Hypothalamus (tissue), 51 donors: ENCODE data around the gene ANKRD30A.
"Not testable (repeated sequence)": the region's sequence is repeated elsewhere in the genome, so short reads cannot be mapped to it uniquely, and the experiment has no call there.

ENCODE experiments used
- DNase-seq, 51 donors: peaks; one replicate each; lab custom pipeline; 2025; lab: John Stamatoyannopoulos, UW

ANKRD30A gene, protein sequence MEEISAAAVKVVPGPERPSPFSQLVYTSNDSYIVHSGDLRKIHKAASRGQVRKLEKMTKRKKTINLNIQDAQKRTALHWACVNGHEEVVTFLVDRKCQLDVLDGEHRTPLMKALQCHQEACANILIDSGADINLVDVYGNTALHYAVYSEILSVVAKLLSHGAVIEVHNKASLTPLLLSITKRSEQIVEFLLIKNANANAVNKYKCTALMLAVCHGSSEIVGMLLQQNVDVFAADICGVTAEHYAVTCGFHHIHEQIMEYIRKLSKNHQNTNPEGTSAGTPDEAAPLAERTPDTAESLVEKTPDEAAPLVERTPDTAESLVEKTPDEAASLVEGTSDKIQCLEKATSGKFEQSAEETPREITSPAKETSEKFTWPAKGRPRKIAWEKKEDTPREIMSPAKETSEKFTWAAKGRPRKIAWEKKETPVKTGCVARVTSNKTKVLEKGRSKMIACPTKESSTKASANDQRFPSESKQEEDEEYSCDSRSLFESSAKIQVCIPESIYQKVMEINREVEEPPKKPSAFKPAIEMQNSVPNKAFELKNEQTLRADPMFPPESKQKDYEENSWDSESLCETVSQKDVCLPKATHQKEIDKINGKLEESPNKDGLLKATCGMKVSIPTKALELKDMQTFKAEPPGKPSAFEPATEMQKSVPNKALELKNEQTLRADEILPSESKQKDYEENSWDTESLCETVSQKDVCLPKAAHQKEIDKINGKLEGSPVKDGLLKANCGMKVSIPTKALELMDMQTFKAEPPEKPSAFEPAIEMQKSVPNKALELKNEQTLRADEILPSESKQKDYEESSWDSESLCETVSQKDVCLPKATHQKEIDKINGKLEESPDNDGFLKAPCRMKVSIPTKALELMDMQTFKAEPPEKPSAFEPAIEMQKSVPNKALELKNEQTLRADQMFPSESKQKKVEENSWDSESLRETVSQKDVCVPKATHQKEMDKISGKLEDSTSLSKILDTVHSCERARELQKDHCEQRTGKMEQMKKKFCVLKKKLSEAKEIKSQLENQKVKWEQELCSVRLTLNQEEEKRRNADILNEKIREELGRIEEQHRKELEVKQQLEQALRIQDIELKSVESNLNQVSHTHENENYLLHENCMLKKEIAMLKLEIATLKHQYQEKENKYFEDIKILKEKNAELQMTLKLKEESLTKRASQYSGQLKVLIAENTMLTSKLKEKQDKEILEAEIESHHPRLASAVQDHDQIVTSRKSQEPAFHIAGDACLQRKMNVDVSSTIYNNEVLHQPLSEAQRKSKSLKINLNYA (N-terminal part only)

DNA sequence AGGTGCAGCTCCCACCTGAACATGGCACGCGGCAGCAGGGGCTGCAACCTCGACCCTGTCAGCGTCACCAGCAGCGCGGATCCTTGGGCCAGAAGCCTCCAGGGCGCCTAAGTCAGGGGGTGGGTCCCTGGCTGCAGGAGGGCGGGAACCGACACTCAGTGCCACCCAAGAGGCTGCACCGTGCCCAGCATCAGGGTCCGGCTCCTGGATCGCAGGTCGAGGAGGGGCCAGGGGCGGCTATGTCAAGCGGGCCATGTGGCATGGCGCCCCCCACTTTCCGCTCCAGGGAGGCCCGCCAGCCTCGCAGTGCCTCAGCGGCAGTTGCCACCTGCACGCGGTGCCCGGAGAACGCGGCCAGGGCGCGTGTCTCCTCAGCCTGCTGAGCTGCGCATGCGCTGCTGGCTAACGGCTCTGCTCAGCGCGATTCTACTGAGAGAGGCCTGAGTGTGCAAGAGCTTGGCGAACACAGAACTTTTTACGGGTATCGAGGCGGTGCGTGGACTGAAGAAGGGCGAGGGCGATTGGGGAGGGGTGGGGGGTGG, at the start of gene ANKRD30A:
TSS of gene ANKRD30A (plus strand) at position 408 of the 542 bp plus-strand sequence. CDS start 190 bp downstream, outside the sequence.
- DNase-seq: no peak

DNA sequence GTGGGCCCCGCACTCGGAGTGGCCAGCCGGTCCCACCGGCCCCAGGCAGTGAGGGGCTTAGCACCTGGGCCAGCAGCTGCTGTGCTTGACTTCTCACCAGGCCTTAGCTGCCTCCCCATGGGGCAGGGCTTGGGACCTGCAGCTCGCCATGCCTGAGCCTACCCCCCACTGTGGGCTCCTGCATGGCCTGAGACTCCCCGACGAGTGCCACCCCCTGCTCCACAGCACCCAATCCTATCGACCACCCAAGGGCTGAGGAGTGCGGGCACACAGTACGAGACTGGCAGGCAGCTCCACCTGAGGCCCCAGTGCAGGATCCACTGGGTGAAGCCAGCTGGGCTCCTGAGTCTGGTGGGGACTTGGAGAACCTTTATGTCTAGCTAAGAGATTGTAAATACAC, 49.3 kb upstream of the ANKRD30A start:
- not testable (repeated sequence) for DNase-seq

DNA sequence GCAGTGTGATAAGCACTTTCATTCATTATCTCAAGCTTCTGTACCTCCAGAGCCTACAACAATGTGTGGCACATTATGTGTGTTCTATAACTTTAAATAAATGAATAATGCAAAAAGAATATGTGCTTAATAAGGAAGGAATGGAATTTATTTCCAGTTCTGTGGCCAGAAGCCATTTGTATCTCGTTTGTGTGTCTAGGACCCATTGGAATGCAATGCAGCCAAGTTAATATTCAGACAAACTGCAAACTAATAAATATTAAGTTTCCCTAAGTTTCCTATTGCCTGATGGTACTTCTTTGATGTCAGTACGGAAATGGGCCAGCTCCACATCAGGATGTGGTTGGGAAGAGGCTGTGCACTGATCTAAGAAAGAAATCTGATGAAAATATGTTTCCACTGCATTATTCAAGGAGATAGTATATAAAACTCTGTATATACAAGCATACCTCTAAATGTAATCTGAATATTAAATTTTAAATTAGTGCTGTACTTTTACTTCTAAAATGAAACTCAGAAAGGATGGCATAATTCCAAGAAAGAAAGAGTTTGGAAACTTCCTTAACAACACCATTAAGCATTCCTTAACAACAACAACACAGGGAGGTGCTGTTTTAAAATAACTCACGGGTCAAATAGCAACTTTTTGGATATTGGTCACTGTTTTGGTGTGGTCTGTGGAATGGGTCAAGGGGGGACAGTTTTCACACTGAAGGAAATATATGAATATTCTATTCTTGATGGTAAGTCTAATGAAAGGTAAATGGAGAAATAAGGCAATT, 29.4 kb upstream of the ANKRD30A start:
- DNase-seq: no peak

DNA sequence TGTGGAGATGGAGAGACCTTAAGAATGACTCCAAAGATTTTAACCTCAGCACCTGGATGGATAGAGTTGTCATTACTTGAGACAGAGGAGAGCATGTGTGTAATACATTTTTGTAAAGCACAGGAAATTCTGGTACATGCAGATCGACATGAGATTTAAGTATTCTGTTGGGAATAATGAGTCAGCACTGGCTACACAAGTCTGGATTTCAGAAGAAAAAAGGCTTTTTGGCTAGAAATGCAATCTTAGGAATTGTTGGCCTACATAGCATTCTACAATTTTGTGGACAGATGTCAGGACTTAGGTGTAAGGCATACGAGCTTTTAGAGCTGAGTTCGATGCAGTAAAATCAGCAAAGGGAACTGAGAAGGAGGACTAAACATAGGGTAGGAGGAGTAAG, 24.1 kb upstream of the ANKRD30A start:
- no peak for DNase-seq

DNA sequence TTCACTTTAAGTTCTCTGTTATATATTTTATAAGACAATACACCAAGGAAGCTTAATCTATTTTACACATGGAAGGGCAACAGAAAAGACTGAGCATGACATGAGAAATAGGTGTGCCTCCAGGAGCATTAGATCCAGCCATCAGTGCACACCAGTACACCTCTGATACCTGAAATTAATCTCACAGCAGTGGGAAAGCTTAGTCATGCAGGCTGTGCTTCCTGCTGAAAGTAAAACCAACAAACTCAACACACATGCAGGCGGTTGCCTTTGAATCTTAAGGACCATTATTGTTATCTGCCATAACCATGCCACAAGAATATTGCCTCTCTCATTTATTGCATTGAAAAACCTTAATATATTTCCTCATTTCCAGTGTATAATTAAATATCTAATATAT, 16.4 kb upstream of the ANKRD30A start:
- DNase-seq: no peak

DNA sequence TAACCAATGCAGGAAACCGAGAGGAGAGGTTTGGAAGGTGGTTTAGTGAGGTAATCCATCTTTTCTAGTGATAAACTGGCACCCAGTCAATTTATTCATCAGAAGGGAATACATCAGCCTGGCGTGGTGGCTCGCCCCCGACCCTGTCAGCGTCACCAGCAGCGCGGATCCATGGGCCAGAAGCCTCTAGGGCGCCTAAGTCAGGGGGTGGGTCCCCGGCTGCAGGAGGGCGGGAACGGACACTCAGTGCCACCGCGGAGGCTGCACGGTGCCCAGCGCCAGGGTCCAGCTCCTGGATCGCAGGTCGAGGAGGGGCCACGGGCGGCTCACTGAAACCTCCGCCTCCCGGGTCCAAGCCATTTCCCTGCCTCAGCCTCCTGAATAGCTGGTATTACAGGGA, 866 bp upstream of the ANKRD30A start:
- no peak for DNase-seq

DNA sequence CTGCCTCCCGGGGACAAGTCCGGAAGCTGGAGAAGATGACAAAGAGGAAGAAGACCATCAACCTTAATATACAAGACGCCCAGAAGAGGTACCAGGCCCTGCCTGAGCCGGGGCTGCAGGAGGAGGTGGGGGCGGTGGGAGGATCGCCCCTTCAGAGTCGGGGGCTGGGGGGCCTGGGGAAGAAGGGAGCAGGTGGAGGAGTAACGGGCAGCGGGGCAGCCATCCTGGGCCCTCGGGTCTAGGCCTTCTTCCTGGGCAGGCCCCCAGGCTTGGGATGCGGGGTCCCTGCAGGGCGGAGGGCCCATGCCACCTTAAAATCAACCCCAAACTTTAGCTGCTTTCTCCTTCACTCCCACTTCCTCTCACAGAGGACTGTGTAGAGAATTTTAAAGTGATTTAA, 523 bp downstream of the ANKRD30A start:
- no peak for DNase-seq

DNA sequence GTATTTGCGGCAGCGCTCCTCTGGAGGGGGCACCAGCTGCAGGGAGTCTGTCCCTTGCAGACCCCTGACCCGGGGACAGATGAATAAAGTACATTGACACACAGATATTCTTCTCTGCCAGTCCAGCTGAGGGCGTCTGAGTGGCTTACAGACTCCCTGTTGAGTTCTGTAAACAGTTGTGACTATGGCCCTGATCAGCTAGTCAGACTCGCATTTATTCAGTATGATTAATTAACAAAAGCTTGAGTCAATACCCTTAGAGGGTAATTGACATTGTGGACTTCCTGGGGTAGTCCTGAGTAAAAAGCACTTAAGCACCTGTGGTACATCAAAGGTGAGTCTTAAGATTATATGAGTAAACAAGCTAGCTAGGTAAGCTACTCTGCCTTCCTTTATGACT, 21.0 kb downstream of the ANKRD30A start:
- no peak for DNase-seq

DNA sequence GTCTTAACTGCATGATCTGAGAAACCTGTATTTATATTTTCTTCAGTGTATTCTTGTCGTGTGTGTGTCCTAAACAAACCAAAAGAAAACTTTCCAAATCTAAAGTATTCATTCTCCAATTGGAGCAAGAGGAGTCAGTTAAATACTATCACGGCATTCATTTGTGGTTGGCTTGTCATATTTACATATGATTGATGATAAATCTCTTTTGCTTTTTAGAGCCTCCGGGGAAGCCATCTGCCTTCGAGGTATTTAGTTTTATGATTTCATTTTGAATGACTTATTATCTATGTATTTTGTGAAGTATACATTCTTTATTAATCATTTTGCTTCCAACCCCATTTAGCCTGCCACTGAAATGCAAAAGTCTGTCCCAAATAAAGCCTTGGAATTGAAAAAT, 37.0 kb downstream of the ANKRD30A start:
- DNase-seq: not testable (repeated sequence)

DNA sequence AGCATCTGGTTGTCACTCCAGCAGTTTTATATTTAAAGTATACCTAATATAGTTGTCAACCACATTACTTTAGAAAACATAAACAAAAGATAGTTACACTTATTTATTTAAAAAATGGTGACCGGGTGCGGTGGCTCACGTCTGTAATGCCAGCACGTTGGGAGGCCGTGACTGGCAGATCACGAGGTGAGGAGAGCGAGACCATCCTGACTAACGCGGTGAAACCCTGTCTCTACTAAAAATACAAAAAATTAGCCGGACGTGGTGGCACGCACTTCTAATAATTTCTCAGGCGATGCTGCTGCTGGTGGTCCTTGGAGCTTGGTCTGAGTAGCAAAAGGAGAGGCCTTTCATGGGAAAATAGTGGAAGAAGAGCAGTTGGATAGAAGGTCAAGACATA, 46.5 kb downstream of the ANKRD30A start:
- not testable (repeated sequence) for DNase-seq

DNA sequence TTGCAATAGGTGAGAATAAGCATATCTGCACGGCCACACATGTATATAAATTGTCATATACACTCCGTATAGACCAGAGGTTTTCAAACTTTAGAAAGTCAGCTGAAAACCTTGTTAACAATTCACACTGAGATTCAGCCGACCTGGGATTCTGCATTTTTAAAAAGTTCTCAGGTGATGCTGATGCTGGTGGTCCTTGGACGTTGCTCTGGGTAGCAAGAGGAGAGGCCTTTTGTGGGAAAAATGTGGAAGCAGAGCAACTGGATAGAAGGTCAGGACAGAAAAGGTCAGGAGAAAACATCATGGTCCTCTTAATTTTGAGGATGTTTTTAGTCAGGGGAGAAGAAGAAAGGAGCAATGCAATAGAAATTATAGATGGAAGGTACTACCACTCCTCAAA, 52.9 kb downstream of the ANKRD30A start:
- DNase-seq: not testable (repeated sequence)

DNA sequence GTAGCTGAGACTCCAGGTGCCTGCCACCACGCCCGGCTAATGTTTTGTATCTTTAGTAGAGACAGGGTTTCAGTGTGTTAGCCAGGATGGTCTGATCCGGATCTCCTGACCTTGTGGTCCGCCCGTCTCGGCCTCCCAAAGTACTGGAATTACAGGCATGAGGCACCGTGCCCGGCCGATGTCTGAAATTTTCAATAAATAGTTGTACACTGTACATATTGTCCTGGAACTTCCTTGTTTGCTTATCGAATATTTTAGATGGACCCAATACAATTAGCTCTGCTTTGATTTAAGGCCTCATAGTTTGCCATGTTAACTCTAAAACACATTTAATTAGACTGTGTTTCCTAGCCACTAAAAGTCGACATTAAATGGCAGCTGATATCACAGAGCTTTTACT, 57.3 kb downstream of the ANKRD30A start:
- not testable (repeated sequence) for DNase-seq

DNA sequence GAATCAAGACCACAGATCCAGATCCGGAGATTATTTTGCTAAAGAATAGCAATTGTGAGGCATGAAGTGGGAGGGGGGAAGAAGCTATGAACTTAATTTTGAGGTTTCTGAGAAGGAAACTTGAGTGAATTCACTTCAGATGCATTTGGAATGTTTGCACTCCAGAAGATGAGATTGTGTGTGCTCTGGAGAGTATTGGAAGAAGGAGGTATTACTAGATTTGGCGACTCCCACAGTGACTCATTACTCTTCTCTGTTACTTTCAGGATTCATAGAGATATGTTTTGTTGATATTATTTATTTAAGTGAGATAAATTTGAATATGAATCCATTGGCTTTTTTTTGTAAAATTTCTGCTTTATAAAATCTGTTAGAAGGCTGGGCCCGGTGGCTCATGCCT, 80.7 kb downstream of the ANKRD30A start:
- DNase-seq: no peak

DNA sequence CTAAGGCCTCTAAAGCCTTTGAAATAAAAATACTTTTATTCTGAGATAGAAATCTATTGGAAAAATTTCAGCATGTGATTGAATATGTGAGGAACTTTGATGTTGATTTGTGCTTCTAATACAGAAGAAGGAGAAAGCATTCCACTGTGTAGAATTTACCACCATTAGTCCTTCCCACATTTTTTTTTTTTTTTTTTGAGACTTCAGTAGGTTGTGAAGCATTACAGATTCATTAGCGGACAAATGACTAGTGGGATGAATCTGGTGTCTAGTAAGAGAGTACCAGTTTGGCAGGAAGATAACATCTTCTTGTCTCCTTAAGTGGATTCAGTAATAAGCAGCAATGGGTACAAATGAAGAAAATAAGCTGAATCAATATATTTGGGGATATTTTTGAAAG, 95.5 kb downstream of the ANKRD30A start:
- no peak for DNase-seq

DNA sequence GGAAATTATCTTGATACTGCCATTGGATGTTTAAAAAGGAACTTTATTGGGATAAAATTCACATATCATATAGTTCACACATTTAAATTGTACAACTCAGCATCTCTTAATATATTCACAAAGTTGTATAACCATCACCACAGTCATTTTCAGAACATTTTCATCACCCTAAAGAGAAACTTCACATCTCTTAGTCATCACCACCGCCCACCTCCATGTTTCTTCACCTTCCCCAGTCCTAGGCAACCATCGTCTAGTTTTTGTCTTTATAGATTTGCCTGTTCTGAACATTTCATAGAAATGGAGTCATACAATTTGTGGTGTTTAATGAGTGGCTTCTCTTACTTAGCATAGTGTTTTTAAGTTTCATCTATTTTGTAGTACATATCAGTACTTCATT, 96.6 kb downstream of the ANKRD30A start:
- peak in 1 of 51 donors; percentile 0 for DNase-seq

DNA sequence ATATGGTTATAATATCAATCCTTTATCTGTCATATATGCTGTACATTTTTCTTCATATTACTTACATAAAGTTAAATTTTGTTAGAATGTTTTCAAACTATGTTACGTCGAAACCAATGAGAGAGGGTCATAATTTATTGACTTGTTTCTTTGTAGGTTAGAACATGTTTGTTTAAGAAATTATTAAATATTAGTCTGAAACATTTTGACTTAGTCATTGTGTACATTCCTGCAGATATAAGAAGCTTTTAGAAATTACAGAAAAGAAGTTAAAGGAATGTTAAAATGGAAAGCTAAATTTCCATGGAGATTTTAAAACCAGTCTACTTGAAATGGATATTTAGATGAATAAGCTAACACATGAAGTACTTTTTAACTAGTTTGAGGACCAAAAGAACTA, 99.8 kb downstream of the ANKRD30A start:
- no peak for DNase-seq

DNA sequence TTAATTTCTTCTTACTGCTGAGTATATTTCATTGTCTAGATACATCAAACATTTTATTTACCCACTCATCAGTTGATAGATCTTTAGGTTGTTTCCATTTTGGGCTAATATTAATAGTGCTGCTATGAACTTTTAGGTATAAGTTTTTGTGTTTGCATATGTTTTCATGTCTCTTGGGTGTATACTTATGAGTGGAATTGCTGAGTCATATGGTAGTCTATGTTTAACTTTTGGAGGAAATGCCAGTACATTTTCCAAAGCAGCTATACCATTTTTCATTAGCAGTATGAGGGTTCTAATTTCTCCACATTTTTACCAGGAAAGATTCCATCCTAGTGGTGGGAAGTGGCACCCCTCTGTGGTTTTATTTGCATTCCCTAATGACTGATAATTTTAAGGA, 101.1 kb downstream of the ANKRD30A start:
- no peak for DNase-seq

DNA sequence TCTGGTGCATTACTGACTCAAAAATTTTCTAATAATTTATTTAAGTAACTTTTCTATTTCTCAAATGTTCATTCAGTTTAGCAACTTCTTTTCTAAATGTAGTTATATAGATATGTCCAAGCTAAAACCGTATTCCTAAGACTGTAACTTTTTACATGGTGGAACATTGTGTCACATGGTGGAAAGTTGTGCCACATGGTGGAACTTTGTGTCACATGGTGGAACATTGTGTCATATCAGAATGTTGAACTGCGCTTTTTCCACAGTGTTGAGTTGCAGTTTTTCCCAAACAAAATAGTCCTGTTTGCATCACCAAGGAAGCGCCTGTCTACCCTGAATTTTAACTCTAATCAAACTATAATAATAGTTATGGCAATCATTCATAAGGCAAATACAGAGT, 109.3 kb downstream of the ANKRD30A start:
- no peak for DNase-seq

DNA sequence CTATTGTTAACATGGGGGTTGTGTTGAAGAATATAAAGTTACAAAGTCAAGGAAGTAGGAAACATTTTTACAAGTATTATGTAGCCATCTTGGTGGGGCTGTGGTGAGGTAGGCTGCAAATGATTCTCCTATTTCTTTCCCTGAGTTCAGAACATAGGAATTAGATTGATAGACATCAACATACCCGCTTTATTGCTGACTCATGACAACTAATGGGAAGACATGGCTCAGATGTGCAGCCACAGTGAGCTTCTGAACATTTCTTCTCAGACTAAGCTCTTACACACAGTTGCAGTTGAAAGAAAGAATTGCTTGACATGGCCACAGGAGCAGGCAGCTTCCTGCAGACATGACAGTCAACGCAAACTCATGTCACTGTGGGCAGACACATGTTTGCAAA, 110.7 kb downstream of the ANKRD30A start:
- no peak for DNase-seq

DNA sequence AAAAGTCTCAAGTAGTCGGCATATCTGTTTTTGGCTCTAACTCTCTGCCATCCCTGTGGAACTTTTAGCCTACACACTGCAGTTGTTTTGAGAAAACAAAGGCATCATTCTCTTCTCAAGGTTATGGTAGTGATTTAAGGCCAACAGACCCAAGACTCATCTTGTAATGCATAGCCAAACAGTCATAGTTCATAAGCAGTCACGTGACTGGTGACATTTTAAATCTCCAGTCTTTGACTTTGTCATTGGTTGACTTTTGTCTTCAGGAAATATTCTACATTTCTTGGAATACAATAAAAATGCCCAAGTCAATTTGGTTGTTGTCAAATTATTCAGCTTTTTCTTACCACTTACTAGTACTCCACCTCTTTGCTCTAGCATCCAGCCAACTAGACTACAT, 114.8 kb downstream of the ANKRD30A start:
- no peak for DNase-seq
